NOMO-1 treated with dmso at 0.1 percent for 144 hours (cell line): ENCODE measurements around the gene ONECUT3.

ENCODE experiments used
- DNase-seq: peaks from one replicate; lab custom pipeline; 2025; ENCODE audit not compliant: unreplicated experiment; lab: John Stamatoyannopoulos, UW

Gene ONECUT3

DNA sequence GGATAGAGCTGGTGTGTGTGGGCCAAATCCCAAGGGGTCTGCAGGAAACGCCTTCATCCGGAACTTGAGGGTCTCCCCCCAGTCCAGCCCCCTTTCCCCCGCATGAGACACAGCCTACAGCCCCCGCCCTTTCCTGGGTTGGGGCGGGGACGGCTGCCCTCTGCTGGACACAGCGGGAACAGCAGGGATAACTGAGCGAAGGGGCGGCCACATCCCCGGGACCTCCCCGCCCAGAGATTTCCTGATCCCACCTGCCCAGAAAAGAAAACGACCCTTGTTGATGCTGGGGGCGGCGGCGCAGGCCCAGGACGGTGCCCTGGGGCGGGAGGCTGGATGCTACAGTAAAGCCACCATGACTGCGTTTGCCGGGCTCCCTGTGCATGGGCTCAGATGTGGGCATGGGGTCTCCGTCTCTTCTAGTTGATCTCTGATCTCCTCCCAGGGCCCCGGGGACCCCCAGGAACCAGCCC lies 14.2 kb downstream of the ONECUT3 start:
- no peak for DNase-seq

GRCh38 chr19:1768248-1768647 lies 14.9 kb downstream of the ONECUT3 start:
- DNase-seq, result no peak

GRCh38 chr19:1768918-1769644 lies 15.8 kb downstream of the ONECUT3 start:
- DNase-seq, result no peak

GRCh38 chr19:1769645-1769985 lies 16.3 kb downstream of the ONECUT3 start:
- no peak for DNase-seq

DNA sequence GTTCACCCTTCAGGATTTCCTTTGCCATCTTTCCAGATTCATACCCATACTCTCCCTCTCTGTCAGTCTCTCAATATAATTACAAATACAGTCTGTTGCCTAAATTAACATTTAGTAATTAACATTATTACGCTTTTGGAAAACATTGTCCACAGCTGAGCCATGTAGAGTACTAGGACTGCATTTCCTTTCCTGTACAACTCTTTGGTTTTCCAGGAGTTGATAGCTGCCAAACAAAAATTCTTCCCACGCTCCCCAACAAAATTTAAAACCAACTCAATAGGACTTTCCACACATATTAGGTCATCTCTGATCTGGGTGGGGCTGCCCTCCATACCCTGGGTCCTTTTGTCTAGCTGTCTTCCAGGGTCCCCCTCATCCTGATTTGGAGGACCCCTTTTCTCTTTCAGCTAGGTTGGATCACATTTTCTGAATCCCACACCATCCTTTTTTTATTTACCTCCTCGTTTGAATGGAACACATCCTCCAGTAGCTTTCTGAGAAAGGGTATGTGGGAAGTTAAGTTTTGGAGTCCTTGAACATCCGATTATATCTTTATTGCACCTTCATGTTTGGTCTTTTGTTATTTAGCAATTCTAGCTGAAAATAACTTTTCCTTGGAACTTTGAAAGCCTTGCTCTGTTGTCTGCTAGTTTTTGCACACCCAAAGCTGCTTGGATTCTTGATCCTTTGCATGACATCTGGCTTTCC lies 17.7 kb downstream of the ONECUT3 start:
- no peak for DNase-seq

DNA sequence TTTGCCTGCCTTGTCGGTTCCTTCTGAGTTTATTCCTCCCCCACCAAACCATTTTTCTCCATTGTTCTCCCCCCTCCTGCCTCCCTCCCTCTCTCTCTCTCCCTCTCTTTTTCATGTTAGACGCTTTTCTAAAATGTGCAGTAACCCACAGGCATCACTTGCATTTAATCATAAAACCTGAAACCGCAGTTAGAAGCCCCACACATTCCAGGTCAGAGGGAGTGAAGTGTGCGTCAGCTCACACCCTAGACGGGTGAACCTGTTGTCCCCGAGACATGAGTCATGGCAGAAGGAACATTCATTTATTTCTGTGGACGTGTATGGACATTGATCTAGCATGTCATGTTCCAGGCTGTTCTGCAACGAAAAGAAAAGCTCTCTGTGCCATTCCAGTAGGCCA lies 19.9 kb downstream of the ONECUT3 start:
- DNase-seq, result no peak

GRCh38 chr19:1774989-1775772 lies 21.9 kb downstream of the ONECUT3 start:
- no peak for DNase-seq

DNA sequence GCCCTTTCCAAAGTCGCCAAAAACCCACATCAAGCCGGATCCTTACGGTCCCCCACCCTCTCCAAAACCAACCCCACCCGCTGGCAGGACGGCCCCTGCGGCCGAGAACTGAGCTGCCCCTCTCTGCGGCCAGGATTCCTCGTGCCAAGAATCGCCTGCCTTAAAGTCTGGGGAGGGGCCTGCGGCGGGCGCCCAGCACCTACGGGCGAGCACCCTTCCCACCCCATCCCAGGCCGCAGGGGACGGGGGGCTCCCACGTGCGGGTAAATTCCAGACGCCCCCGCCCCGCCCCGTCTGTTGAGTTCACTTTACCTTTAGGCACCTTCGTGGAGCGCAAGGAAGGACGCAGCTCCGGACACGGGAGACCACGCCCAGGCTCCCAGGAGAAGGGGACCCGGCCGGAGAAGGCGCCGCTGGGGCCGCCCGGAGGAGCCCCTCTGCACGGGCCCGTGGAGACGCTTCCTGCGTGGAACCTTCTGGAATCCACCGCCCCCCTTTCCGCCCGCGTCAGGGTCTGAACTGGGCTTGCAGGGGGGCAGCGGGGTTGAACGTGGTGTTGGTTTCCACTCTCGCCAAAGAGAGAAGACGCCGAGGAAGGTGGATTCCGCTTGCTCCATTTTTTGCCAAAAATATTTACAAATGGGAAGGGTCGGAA lies 22.8 kb downstream of the ONECUT3 start:
- no peak for DNase-seq

GRCh38 chr19:1776606-1777147 lies 23.4 kb downstream of the ONECUT3 start:
- no peak for DNase-seq

DNA sequence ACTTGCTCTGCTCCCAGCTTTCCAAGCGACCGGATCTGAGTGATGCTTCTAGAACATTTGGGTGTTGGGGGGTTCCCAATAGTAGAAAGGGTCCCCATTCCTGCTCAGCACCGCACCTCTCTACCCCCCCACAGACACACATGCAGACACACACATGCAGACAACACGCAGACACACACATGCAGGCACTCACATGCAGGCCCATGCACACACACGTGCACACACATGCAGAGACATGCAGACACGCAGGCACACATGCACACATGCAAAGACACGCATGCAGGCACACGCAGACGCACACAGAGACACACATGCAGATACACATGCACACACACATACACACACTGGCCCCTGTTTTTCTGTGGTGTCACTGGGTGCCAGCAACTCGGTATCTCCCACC lies 23.8 kb downstream of the ONECUT3 start:
- no peak for DNase-seq

- DNase-seq, result no peak
These were observed 26.3 kb downstream of the ONECUT3 start for GRCh38 chr19:1779574-1779973.

GRCh38 chr19:1780272-1780958 lies 27.1 kb downstream of the ONECUT3 start:
- DNase-seq, result no peak

GRCh38 chr19:1782521-1782920 lies 29.2 kb downstream of the ONECUT3 start:
- no peak for DNase-seq

DNA sequence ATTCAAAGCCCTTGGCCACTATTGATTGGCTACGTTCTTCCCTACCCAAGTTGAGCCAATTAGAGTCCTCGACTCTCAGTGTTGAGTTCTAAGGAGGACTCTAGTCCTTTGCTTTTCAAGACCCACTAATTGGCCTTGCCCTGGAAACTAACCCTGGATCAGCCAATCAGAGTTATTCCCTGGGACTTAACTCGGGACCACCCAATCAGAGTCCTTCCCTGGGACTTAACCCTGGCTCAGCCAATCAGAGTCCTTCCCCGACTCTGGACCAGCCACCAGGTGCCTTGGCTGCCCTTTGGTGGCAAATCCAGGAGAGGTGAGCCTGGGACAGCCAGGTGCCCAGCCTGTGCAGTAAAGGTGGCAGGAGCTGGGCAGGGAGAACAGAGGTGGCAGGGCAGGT lies 30.0 kb downstream of the ONECUT3 start:
- no peak for DNase-seq

DNA sequence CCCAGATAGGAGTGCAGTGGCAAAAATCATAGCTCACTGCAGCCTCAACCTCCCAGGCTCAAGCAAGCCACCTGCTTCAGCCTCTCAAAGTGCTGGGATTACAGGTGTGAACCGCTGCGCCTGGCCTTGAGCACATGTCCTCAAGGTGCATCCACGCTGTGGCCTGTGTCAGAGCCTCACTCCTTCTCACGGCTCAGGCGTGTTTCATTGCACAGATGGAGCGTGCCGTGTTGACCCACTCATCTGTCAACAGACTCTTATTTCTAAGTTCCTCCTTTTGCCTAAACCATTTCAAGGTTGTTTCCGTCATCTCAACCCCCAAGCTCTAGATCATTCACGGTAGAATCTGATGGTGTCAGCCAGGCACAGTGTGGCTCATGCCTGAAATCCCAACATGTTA lies 30.6 kb downstream of the ONECUT3 start:
- DNase-seq, result peak; percentile 28

- no peak for DNase-seq
These were observed 32.0 kb downstream of the ONECUT3 start for GRCh38 chr19:1785310-1785709.

- no peak for DNase-seq
These were observed 33.4 kb downstream of the ONECUT3 start for GRCh38 chr19:1786668-1787067.

DNA sequence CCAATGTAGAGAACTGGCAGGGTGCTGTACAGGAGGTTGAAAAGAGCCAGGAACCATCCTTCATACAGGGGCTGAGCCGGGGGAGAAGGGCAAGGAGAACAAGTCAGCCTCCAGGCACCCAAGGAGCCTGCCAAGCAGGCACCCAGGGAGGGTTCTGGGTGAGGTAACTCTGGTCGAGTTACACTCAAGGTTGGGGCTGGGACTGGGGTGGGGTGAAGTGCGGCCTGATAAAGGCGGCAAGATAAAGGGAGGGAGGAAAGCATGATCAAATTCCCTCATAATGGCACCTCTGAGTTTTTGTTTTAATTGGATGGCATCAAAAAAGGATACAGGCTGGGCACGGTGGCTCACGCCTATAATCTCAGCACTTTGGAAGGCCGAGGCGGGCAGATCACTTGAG lies 33.8 kb downstream of the ONECUT3 start:
- no peak for DNase-seq

DNA sequence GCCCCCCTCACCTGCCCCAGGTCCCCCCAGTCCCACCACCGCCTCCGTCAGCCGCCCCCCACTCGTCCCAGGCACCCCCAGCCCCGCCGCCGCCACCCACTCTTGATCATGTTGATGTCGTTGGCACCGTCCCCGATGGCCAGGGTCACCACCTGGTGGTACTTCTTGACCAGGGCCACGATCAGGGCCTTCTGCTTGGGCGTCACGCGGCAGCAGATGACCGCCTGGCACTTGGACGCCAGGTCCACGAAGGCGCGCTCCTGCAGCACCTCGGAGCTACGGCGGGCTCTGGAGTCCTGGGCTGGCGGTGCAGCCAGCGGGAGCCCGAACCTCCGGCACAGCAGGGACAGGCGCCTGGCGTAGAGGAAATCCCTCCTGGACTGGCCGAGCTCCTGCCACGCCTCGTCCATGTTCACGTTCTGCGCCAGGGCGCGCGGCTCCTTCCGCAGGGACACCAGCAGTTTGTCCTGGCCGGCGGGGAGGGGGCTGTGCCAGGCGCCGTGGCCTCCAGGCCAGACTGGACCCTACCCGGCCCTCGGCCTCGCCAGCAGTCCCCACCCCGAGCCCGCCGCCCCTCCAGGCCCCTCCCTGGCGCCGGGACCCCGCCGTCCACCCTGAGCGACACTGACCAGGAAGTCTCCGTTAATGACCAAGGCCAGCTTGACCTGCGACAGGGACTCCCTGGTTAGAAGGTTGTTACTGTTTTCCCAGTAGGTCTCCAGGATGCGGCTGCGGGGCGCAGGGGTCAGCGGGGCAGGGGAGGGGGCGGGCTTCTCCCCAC lies 36.1 kb downstream of the ONECUT3 start:
- DNase-seq, result no peak
